MCF 10A (cell line): ENCODE data around the gene ST7L. TPM values are rescaled to one million over a fixed set of nuclear protein-coding genes. Genes with fewer than 3 reads are reported as not detected.

Experiments used
- BruUV-seq: library from RNA; stranded (reverse); fragments of 400-500 nt; replicated peaks from 2 replicates; lab custom pipeline; 2021; lab: Mats Ljungman, UMichigan
- CTCF ChIA-PET: fragments of 300-600 bp; sonication (Branson Sonifier 250); formaldehyde crosslinking; extraction: SDS; loops from one replicate; lab custom pipeline; 2021; ENCODE audit warnings: antibody characterized with exemption, inconsistent platforms; lab: Yijun Ruan, JAX
- POLR2A ChIA-PET: fragments of 300-600, 350-650 bp; sonication (Branson Sonifier 250); formaldehyde crosslinking; extraction: SDS; loops from one replicate; lab custom pipeline; 2020; ENCODE audit warnings: antibody characterized with exemption, inconsistent platforms; lab: Yijun Ruan, JAX
- DNase-seq: peaks from one replicate; pipeline ENCODE4 v3.0.0-alpha.2; 2018; ENCODE audit not compliant: unreplicated experiment
- H3K27ac Mint-ChIP-seq: one replicate; pipeline ENCODE4 v1.8.0; 2022; ENCODE audit warnings: mild to moderate bottlenecking, low read depth, mixed read lengths; ENCODE audit not compliant: unreplicated experiment
- H3K27me3 Mint-ChIP-seq: one replicate; pipeline ENCODE4 v1.8.0; 2022; ENCODE audit warnings: mixed read lengths; ENCODE audit not compliant: insufficient read depth, unreplicated experiment
- H3K36me3 Mint-ChIP-seq: one replicate; pipeline ENCODE4 v1.8.0; 2022; ENCODE audit warnings: mild to moderate bottlenecking, moderate library complexity, mixed read lengths; ENCODE audit not compliant: insufficient read depth, unreplicated experiment
- H3K4me1 Mint-ChIP-seq: one replicate; pipeline ENCODE4 v1.8.0; 2022; ENCODE audit warnings: mixed read lengths; ENCODE audit not compliant: insufficient read depth, unreplicated experiment
- H3K4me3 Mint-ChIP-seq: one replicate; pipeline ENCODE4 v1.8.0; 2022; ENCODE audit warnings: mild to moderate bottlenecking, moderate library complexity, mixed read lengths; ENCODE audit not compliant: unreplicated experiment
- H3K9me3 Mint-ChIP-seq: one replicate; pipeline ENCODE4 v1.8.0; 2022; ENCODE audit warnings: mixed read lengths; ENCODE audit not compliant: unreplicated experiment
- intact Hi-C: fragments of 100-400 bp; cut with micrococcal nuclease; formaldehyde crosslinking; loops from 2 replicates; pipeline ENCODE4 v1.14.1; 2022
- total RNA-seq: library from RNA; stranded (reverse); gene quantifications from 2 replicates; pipeline ENCODE4 v1.2.3, GENCODE V29; 2022
- TF ChIP-seq, protein P1 (sequence below): fragments of 200-600 bp; IDR thresholded peaks from one replicate; pipeline ENCODE4 v1.8.0; 2022; ENCODE audit warnings: antibody characterized with exemption, mild to moderate bottlenecking; ENCODE audit not compliant: unreplicated experiment

ST7L gene
- total RNA-seq, 1 experiment from 2014 or later = 25.5 TPM

DNA sequence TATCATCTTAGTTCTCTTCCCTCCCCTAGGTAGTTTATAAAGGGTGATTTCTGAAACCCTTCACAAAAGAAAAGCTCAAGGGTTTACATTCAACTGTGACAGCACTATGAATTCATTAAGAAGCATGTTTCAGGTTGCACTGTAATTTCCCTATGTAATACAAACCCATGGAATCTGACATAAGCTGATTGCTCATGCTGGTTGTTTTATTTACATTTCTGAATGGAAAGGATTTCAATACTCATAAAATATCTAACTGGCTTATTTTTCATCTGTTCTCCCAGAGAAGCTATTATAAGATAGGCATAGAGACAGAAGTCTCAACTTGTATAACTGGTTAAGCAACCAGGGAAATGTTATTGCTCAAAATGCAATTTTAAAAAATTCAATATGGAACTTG lies 89.6 kb downstream of the ST7L start:
- no peaks in the 10 kb centered on the region for H3K9me3 Mint-ChIP-seq
- BruUV-seq = no TSS peak
- no peak for DNase-seq
- no peak overlapping the region for H3K27ac Mint-ChIP-seq
- peaks cover 41% of the 10 kb centered on the region for H3K36me3 Mint-ChIP-seq
- H3K27me3 Mint-ChIP-seq = no peaks in the 10 kb centered on the region
- no peak overlapping the region for H3K4me3 Mint-ChIP-seq
- H3K4me1 Mint-ChIP-seq = no peaks in the 10 kb centered on the region
- intact Hi-C loops = no loop called here
- ChIA-PET POLR2A (no interaction called here), CTCF (interaction anchor here (0.6 to 0.9 kb wide), 3 partner anchors 27 to 47 kb away, joined by 3 to 6 read pairs (median 3); no protein-coding TSS in a partner anchor)
- TF ChIP-seq, protein P1, sequence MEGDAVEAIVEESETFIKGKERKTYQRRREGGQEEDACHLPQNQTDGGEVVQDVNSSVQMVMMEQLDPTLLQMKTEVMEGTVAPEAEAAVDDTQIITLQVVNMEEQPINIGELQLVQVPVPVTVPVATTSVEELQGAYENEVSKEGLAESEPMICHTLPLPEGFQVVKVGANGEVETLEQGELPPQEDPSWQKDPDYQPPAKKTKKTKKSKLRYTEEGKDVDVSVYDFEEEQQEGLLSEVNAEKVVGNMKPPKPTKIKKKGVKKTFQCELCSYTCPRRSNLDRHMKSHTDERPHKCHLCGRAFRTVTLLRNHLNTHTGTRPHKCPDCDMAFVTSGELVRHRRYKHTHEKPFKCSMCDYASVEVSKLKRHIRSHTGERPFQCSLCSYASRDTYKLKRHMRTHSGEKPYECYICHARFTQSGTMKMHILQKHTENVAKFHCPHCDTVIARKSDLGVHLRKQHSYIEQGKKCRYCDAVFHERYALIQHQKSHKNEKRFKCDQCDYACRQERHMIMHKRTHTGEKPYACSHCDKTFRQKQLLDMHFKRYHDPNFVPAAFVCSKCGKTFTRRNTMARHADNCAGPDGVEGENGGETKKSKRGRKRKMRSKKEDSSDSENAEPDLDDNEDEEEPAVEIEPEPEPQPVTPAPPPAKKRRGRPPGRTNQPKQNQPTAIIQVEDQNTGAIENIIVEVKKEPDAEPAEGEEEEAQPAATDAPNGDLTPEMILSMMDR = no peak

DNA sequence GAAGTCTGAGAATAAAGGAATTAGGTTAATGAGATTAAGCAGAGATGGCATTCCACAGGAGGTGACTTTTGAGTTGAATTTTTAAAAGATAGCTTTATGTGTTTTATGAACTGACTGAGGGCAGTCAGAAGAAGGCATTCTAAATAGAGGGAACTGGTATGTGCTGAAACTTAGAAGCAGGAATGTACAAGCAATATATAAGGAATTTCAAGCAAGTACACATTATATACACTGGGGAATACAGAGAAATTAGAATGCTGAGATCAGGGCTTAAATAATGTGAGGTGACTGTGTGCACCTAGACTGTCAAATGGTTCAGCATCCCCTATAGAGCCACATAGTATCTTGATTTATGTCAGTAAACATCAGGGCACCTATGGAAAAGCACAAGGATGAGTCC lies 90.9 kb downstream of the ST7L start:
- Mint-ChIP-seq H3K4me3 (no peak overlapping the region), H3K27ac (no peak overlapping the region), H3K9me3 (no peaks in the 10 kb centered on the region), H3K27me3 (no peaks in the 10 kb centered on the region), H3K4me1 (no peaks in the 10 kb centered on the region), H3K36me3 (peaks cover 36% of the 10 kb centered on the region)
- POLR2A ChIA-PET = interaction anchor here (1.0 kb wide), 1 partner anchor 11 kb away, joined by 4 read pairs; no protein-coding TSS in a partner anchor
- TF ChIP-seq, protein P1 = no peak
- CTCF ChIA-PET = interaction anchor here (0.6 to 0.9 kb wide), 3 partner anchors 11 to 81 kb away, joined by 3 to 4 read pairs (median 3); no protein-coding TSS in a partner anchor
- DNase-seq = no peak
- BruUV-seq = no TSS peak
- intact Hi-C loops = no loop called here

DNA sequence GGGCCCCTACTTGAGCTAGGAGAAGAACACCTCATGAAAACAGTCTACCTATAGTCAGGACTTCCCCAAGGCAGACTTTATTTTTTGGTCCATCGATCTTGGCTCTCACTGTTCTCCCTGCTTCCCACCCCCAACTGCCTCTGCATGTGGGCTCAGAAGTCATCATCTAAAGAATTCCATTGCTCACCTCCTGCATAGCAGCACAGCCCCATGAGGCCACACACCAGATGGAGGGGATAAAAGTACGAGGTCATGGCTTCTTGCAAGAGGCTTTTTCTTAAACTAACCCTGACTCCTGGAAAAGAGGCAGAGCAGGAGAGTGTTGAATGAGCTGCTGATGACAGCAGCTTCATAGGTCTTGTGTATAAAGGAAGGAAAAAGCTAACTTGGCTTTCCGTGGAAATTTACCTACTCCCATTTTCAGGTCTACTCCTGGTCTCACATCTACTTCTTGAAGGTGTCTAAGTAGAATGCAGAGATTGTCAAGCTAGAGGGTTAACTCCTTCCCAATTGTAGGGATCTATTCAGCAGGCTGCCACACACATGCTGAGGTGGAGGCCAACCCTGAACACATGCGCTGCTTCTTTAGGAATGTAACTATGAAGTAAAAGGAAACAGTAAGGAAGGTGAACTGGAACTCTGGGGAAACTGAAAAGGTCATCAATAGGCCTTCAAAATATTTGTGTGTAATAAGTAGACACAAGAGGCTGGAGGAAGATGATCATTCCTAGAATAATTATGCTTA lies 91.5 kb downstream of the ST7L start:
- BruUV-seq = no TSS peak
- no peak overlapping the region for H3K4me3 Mint-ChIP-seq
- H3K27me3 Mint-ChIP-seq = no peaks in the 10 kb centered on the region
- TF ChIP-seq, protein P1 = no peak
- intact Hi-C loops = no loop called here
- no peak for DNase-seq
- ChIA-PET CTCF (interaction anchor here (0.7 to 0.8 kb wide), 2 partner anchors 12 to 157 kb away, joined by 4 read pairs; no protein-coding TSS in a partner anchor), POLR2A (interaction anchor here (1.0 kb wide), 1 partner anchor 11 kb away, joined by 4 read pairs; no protein-coding TSS in a partner anchor)
- no peaks in the 10 kb centered on the region for H3K4me1 Mint-ChIP-seq
- H3K9me3 Mint-ChIP-seq = no peaks in the 10 kb centered on the region
- no peak overlapping the region for H3K27ac Mint-ChIP-seq
- H3K36me3 Mint-ChIP-seq = peaks cover 40% of the 10 kb centered on the region

DNA sequence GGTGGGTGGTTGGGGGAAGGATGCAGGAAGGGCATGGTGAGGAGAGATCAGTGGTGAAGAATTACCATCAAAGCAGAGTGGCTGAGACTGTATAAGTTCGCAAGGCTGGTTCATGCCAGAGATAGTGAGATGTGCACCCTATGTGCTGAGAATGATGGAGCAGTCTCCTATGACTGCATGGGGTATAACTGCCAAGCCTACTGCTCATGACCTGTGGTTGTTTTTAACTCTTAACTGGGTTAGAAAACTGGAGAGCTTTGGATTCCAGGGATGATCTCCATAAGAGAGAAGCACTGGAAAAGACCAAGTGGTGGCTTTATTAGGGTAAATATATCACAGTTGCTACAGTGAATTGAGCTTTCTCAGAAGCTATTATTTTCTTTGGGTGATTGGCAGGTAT lies 94.0 kb downstream of the ST7L start:
- DNase-seq = no peak
- Mint-ChIP-seq H3K4me3 (no peak overlapping the region), H3K27me3 (no peaks in the 10 kb centered on the region), H3K27ac (no peak overlapping the region), H3K4me1 (no peaks in the 10 kb centered on the region), H3K9me3 (no peaks in the 10 kb centered on the region), H3K36me3 (peaks cover 42% of the 10 kb centered on the region)
- ChIA-PET CTCF (interaction anchor here (2.7 kb wide), 1 partner anchor 23 kb away, joined by 10 read pairs; no protein-coding TSS in a partner anchor), POLR2A (interaction anchor here (1.5 kb wide), 1 partner anchor 20 kb away, joined by 6 read pairs; no protein-coding TSS in a partner anchor)
- TF ChIP-seq, protein P1 = no peak
- no TSS peak for BruUV-seq
- intact Hi-C loops = no loop called here
